BLaER1 treated with 17β-estradiol and CSF1 and Interleukin-3, amounts not matched to agents 10 nM and 100 nM (cell line): ENCODE measurements around the gene C10orf62.

Experiments
- H3K27ac ChIP-seq, 11 experiments: shearing (Covaris generic); formaldehyde crosslinking; 2 replicates each; pipeline ENCODE4 v1.8.1; 2022
- H3K27me3 ChIP-seq, 11 experiments: shearing (Covaris generic); formaldehyde crosslinking; 2 replicates each; pipeline ENCODE4 v1.8.1; 2022
- H3K36me3 ChIP-seq, 11 experiments: shearing (Covaris generic); formaldehyde crosslinking; 2 replicates each; pipeline ENCODE4 v1.8.1; 2022
- H3K4me1 ChIP-seq, 10 experiments: shearing (Covaris generic); formaldehyde crosslinking; 2 replicates each; pipeline ENCODE4 v1.8.1; 2022
- H3K4me2 ChIP-seq, 11 experiments: shearing (Covaris generic); formaldehyde crosslinking; 2 replicates each; pipeline ENCODE4 v1.8.1; 2022
- H3K4me3 ChIP-seq, 10 experiments: shearing (Covaris generic); formaldehyde crosslinking; 2 replicates each; pipeline ENCODE4 v1.8.1; 2022
- H3K9ac ChIP-seq, 11 experiments: shearing (Covaris generic); formaldehyde crosslinking; 2 replicates each; pipeline ENCODE4 v1.8.1; 2022
- H3K9me3 ChIP-seq, 11 experiments: shearing (Covaris generic); formaldehyde crosslinking; replicated peaks in 1 of 11; 2 replicates each; pipeline ENCODE4 v1.8.1; 2022
- H4K20me1 ChIP-seq, 11 experiments: shearing (Covaris generic); formaldehyde crosslinking; 2 replicates each; pipeline ENCODE4 v1.8.1; 2022
- Cebpa-rat ChIP-seq, 11 experiments: shearing (Covaris generic); IDR thresholded peaks; 2 replicates each; pipeline ENCODE4 v1.8.1; 2022

C10orf62 gene

DNA sequence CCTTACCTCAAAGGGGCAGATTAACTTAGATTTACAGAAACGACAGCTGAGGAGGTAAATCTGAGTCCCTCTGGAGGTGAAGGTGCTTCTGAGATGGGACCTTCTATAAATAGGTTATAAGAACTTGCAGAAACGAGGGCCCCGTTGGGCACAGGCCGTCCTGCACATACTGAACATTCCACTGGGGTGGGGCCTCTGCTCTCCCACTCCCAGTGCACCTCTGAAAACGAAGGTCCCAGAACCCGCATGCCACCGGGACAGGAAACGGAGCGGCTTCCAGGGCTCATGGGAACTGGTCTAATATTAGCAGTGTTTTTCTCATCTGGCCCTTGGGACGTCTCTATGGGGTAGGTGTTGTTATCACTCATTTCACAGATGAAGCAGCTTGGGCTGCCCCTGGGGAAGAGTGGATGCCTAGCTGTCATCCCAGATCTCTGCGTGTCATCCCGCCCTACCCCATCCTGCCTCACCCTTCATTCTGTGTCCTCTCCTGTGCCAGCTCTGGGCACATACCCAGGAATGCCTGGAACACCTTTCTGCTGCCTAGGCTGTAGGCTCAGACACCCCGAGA lies 19.6 kb downstream of the C10orf62 start:
- no peaks in the 10 kb centered on the region; a peak in 1 of 22 replicates for H4K20me1 ChIP-seq
- H3K4me1 ChIP-seq: peaks cover 12 to 62% (median 46%) of the 10 kb centered on the region in 10 experiments
- H3K27ac ChIP-seq: peak overlapping the region in 1 of 11 experiments; percentile 14; a peak in 1 of 22 replicates
- H3K4me2 ChIP-seq: peak overlapping the region; percentile 21 to 91 (median 77)
- H3K27me3 ChIP-seq: no peaks in the 10 kb centered on the region
- H3K9me3 ChIP-seq: no peaks in the 10 kb centered on the region
- H3K9ac ChIP-seq: peak overlapping the region in 5 of 11 experiments; percentile 10 to 40 (median 26); a peak in 6 of 22 replicates
- no peak overlapping the region; a peak in 1 of 20 replicates for H3K4me3 ChIP-seq
- no peaks in the 10 kb centered on the region for H3K36me3 ChIP-seq
- no peak for TF ChIP-seq Cebpa-rat (IDR thresholded peaks at IDR 0.05)

DNA sequence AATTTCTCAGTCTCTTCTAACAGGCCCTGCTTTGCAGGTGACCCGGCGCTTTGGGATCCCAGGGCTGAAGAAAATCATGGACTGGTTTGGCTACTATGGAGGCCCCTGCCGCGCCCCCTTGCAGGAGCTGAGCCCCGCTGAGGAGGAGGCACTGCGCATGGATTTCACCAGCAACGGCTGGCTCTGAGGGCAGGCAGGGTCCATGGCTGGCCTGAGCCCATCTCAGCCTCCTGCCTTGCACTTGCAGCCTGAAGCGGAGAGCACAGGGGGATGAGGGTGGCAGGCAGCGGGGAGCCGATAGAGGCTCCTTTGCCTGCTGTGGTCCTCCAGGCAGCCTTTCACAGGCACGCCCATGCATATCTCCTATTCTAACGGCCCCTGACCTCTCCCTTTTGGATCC lies 22.0 kb downstream of the C10orf62 start:
- H3K27ac ChIP-seq: no peak overlapping the region
- no peaks in the 10 kb centered on the region; a peak in 1 of 22 replicates for H4K20me1 ChIP-seq
- peak overlapping the region in 4 of 11 experiments; percentile 16 to 36 (median 28); a peak in 4 of 22 replicates for H3K9ac ChIP-seq
- H3K4me2 ChIP-seq: peak overlapping the region; percentile 0 to 67 (median 30); a peak in 15 of 22 replicates
- H3K9me3 ChIP-seq: no peaks in the 10 kb centered on the region
- H3K36me3 ChIP-seq: no peaks in the 10 kb centered on the region
- peaks cover 12 to 58% (median 46%) of the 10 kb centered on the region in 10 experiments for H3K4me1 ChIP-seq
- TF ChIP-seq Cebpa-rat (IDR thresholded peaks at IDR 0.05): no peak
- H3K27me3 ChIP-seq: no peaks in the 10 kb centered on the region
- no peak overlapping the region for H3K4me3 ChIP-seq

DNA sequence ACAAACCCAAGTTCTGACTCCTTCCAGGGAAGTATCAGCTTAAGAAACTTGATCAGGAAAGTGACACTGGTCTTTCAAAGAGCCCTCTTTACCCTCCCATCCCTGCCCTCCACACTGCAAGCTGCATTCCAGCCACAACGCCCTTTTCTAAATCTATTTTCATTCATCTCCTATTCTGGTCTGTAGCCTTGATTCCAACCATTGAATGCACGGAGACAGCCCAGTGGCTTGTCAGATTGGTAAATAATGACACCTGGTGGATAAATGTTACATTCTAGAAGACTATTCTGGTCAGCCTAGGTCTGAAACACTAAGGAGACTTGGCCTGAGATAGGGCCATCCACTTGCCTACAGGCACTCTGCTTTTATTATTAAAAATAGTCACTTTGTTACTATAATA lies 22.9 kb downstream of the C10orf62 start:
- Histone ChIP-seq H3K27ac (no peak overlapping the region), H3K36me3 (no peaks in the 10 kb centered on the region), H3K9ac (no peak overlapping the region), H3K4me1 (peaks cover 9 to 49% (median 40%) of the 10 kb centered on the region in 10 experiments), H3K4me2 (peak overlapping the region in 3 of 11 experiments; percentile 13 to 49 (median 40); a peak in 5 of 22 replicates), H4K20me1 (no peaks in the 10 kb centered on the region; a peak in 1 of 22 replicates), H3K9me3 (no peaks in the 10 kb centered on the region), H3K4me3 (no peak overlapping the region), H3K27me3 (no peaks in the 10 kb centered on the region)
- TF ChIP-seq Cebpa-rat (IDR thresholded peaks at IDR 0.05): no peak

DNA sequence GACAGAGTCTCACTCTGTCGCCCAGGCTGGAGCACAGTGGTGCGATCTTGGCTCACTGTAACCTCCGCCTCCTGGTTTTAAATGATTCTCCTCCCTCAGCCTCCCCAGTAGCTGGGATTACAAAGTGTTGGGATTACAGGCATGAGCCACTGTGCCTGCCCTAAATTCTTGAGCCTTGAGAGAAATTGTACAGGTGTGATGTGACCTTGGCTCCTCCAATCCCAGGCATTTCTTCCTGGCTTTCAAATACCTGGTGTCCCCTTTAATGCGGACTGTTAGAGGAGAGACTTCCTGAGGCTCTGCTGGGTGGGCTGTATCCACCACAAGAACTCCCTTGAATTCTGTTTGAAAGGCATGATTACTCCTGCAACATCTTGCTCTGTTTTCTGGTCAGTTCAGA lies 28.8 kb downstream of the C10orf62 start:
- H3K9me3 ChIP-seq: no peaks in the 10 kb centered on the region
- no peaks in the 10 kb centered on the region for H3K27me3 ChIP-seq
- H3K36me3 ChIP-seq: no peaks in the 10 kb centered on the region
- no peaks in the 10 kb centered on the region for H4K20me1 ChIP-seq
- no peak for TF ChIP-seq Cebpa-rat (IDR thresholded peaks at IDR 0.05)
- no peaks in the 10 kb centered on the region for H3K4me1 ChIP-seq
- no peak overlapping the region for H3K4me3 ChIP-seq
- no peak overlapping the region for H3K27ac ChIP-seq
- no peak overlapping the region for H3K9ac ChIP-seq
- no peak overlapping the region for H3K4me2 ChIP-seq

DNA sequence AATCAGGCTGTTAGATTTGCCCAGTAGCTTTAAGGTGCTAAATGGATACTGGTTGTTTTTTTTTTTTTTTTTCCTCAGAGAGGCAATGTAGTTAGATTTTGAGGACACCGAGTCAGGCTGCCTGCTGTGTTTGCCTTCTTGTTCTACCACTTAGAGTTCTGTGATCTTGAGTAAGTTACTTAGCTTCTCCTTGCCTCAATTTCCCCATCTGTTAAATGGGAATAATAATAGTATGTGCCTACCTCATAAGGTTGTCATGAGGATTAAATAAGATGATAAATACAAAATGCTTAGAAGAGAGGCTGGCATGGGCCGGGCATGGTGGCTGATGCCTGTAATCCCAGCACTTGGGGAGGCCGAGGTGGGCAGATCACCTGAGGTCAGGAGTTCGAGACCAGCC lies 29.2 kb downstream of the C10orf62 start:
- H3K27ac ChIP-seq: no peak overlapping the region
- H3K4me2 ChIP-seq: no peak overlapping the region
- H3K4me3 ChIP-seq: no peak overlapping the region
- H3K9me3 ChIP-seq: no peaks in the 10 kb centered on the region
- H3K9ac ChIP-seq: no peak overlapping the region
- H3K27me3 ChIP-seq: no peaks in the 10 kb centered on the region
- no peak for TF ChIP-seq Cebpa-rat (IDR thresholded peaks at IDR 0.05)
- no peaks in the 10 kb centered on the region for H4K20me1 ChIP-seq
- H3K36me3 ChIP-seq: no peaks in the 10 kb centered on the region
- no peaks in the 10 kb centered on the region for H3K4me1 ChIP-seq

DNA sequence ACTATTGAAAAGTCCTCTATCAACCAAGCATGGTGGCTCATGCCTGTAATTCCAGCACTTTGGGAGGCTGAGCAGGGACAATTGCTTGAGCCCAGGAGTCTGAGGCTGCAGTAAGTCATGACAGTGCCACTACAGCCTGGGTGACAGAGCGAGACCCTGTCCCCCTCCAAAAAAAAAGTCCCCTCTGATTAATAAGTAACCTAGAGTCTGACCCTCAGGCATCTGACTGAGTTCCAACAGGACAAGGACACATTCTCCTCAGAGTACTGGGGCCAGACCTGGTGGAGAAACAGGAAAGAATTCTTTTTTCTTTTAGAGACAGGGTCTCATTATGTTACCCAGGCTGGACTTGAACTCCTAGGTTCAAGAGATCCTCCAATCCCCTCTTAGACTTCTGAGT lies 33.8 kb downstream of the C10orf62 start:
- Histone ChIP-seq H3K9ac (no peak overlapping the region), H3K4me2 (no peak overlapping the region), H4K20me1 (no peaks in the 10 kb centered on the region), H3K4me3 (no peak overlapping the region), H3K9me3 (no peaks in the 10 kb centered on the region), H3K27ac (no peak overlapping the region), H3K4me1 (no peaks in the 10 kb centered on the region), H3K27me3 (no peaks in the 10 kb centered on the region), H3K36me3 (no peaks in the 10 kb centered on the region)
- no peak for TF ChIP-seq Cebpa-rat (IDR thresholded peaks at IDR 0.05)

DNA sequence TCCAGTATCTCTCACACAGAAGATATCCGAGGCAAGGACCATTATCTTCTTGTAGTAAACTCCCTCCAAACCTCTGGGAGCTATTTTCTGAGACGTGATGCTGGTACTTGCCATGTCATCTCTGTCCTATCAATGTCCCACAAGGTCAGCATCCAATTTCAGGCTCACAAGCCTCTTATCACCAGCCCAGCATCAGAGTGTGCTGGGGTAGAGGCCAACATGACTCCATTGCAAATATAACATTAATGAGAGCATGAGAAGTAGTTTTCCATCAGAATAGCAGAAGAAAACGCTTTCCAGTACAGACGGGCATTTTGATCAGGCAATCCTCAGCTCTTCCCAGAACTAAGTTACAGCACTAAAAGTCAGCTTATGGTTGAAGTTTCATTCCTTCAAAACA lies 38.2 kb downstream of the C10orf62 start:
- Histone ChIP-seq H3K4me1 (no peaks in the 10 kb centered on the region), H3K4me3 (no peak overlapping the region), H3K9ac (no peak overlapping the region), H3K27me3 (no peaks in the 10 kb centered on the region), H3K9me3 (peaks cover 0 to 1% (median 0%) of the 10 kb centered on the region in 11 experiments; a peak in 2 of 22 replicates), H3K27ac (no peak overlapping the region), H4K20me1 (no peaks in the 10 kb centered on the region), H3K36me3 (no peaks in the 10 kb centered on the region), H3K4me2 (no peak overlapping the region)
- TF ChIP-seq Cebpa-rat (IDR thresholded peaks at IDR 0.05): no peak

DNA sequence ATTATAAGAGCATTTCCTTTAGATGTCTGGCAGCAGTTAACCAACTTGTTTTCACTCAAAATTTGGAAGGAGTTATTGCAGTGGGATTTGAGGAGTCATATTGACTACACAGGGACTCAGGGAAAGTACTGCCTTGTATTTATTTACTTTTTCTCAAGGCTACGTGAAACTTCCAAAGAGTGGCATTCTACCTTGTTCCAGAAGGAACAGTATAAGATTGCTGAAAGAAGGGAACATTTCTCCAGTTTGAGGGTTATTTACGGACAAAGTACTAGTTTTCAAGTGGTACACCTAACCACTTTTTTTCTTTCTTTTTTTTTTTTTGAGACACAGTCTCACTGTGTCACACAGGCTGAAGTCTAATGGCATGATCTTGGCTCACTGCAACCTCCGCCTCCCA lies 38.7 kb downstream of the C10orf62 start:
- no peak for TF ChIP-seq Cebpa-rat (IDR thresholded peaks at IDR 0.05)
- H3K4me3 ChIP-seq: no peak overlapping the region
- no peaks in the 10 kb centered on the region for H3K36me3 ChIP-seq
- no peak overlapping the region for H3K4me2 ChIP-seq
- no peak overlapping the region for H3K27ac ChIP-seq
- H4K20me1 ChIP-seq: no peaks in the 10 kb centered on the region
- H3K9ac ChIP-seq: no peak overlapping the region
- peaks cover 0 to 6% (median 5%) of the 10 kb centered on the region in 11 experiments; a peak in 10 of 22 replicates for H3K9me3 ChIP-seq
- H3K4me1 ChIP-seq: no peaks in the 10 kb centered on the region
- no peaks in the 10 kb centered on the region for H3K27me3 ChIP-seq

DNA sequence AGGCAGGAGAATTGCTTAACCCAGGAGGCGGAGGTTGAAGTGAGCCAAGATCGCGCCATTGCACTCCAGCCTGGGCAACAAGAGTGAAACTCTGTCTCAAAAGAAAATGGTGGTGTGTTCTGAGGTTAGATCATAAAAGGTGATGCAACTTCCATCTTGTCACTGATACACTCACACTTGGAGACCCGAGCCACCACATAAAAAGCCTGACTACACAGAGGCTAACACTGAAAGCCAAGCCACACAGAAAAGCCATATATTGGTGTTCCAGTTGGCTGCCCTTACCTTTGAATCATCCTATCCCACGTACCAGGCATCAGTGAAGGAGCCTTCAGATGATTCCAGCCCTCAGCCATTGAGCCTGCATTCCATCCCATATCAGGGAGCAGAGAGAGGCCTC lies 39.8 kb downstream of the C10orf62 start:
- H3K4me3 ChIP-seq: no peak overlapping the region
- no peaks in the 10 kb centered on the region for H3K36me3 ChIP-seq
- H3K4me1 ChIP-seq: no peaks in the 10 kb centered on the region
- H3K9ac ChIP-seq: no peak overlapping the region
- no peak overlapping the region for H3K27ac ChIP-seq
- no peak overlapping the region for H3K4me2 ChIP-seq
- peaks cover 0 to 11% (median 8%) of the 10 kb centered on the region in 11 experiments; a peak in 10 of 22 replicates for H3K9me3 ChIP-seq
- no peak for TF ChIP-seq Cebpa-rat (IDR thresholded peaks at IDR 0.05)
- H3K27me3 ChIP-seq: no peaks in the 10 kb centered on the region
- H4K20me1 ChIP-seq: no peaks in the 10 kb centered on the region

DNA sequence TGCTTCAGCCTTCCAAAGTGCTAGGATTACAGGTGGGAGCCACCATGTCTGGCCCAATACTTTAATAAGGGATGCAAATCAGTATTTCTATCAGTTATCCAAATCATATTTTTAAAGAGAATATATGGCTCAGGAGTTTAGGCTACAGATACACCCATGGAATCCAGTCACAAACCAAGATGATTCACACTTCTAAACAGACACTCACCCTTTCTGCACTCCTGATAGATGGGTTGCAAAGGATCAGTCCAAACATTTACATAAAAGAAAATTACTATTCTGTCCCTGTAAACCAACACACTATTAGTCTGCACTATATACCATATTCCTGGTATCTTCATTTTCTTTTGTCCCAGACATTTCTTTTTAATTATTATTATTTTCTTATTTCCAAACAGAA lies 41.6 kb downstream of the C10orf62 start:
- Histone ChIP-seq H3K4me2 (no peak overlapping the region), H3K4me3 (no peak overlapping the region), H3K27me3 (no peaks in the 10 kb centered on the region), H4K20me1 (no peaks in the 10 kb centered on the region), H3K9me3 (peaks cover 0 to 11% (median 8%) of the 10 kb centered on the region in 11 experiments; a peak in 10 of 22 replicates), H3K36me3 (no peaks in the 10 kb centered on the region), H3K27ac (no peak overlapping the region), H3K9ac (no peak overlapping the region), H3K4me1 (no peaks in the 10 kb centered on the region)
- TF ChIP-seq Cebpa-rat (IDR thresholded peaks at IDR 0.05): no peak
